ENCODE data around the gene KY. TPM values are rescaled to one million over a fixed set of nuclear protein-coding genes. Genes with fewer than 3 reads are reported as not detected.

Gene KY, protein sequence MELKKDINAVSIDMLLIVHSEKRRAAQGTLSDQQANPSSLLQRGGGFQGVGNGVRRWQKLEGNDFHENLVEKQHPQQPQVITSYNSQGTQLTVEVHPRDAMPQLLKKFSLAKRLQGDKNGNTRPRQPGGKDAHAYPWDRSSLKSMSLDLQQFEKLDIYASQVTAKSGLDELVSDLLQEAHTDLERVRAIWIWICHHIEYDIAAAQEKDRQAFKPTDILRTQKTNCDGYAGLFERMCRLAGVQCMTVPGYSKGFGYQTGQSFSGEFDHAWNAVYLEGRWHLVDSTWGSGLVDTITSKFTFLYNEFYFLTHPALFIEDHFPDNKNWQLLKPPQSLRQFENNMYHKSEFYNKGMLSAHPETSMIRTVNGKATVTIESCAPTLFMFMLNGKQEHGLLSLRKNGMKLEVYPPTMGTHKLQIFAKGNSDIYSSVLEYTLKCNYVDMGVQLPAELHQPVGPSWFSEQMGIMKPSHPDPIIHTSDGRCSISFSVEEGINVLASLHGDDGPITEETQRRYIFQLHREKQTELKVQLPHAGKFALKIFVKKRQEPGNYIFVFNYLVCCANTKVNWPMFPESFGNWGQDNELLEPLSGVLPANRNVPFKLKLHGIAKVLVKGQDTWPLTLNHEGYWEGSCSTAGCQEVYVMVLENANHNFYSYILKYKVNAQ
- 0.04 and 0.07 TPM in 2 replicates for polyA plus RNA-seq (2011; rRNA removed)
- 0.03 TPM in 2 replicates for polyA plus RNA-seq (2012; cell fraction: cytosol; rRNA removed)
- 0.11 and 0.12 TPM in 2 replicates for polyA plus RNA-seq (2012; cell fraction: nucleus; rRNA removed)
- 0.05 TPM in 1 of 3 replicates, not detected in the others for polyA plus RNA-seq (2017; fragmentation: RNase III; extraction: RNeasy Plus Mini Kit Qiagen cat#74134 plus additional on column Dnase treatment)
- polyA minus RNA-seq (2011; rRNA and poly(A)+ RNA removed), result 0.25 TPM in 1 of 2 replicates, not detected in the other

DNA sequence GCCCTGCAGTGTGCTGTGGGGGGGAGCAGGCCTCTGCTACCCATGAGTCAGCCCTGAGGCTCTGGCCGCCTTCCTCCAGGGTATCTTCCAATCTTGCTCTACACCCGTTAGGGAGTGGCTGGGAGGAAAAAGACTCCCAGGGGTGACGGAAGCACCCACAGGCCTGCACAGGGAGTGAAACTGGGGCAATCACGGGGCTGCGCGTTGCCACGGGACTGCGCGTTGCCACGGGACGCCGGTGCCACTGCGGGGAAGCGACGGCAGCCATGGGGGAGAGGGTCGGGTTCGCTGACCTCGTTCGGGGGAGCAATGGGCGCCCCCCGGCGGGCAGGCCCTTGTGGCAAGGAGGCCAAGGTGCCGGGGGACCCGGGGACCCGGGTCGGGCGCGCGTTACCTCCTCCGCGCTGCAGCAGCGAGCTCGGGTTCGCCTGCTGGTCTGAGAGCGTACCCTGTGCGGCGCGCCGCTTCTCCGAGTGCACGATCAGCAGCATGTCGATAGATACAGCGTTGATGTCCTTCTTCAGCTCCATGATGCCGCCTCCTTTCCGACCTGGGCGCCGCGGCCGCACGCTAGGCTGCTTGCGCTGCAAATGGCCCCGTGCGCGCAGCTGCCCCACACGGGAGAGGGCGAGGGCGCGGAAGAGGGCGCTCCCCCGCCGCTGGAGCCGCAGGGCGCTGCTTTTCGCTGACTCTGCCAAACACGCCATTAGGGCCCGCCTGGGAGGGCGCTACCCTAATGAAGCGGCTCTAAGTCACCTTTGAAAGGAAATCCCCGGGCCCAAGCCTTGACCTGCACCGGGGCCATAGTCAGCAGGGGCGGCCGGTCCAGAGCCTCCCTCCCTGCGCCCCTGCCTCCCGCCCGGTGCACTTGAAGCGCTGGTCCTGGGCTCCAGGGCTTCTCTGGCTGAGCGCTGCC is at the start of gene KY:
Gene KY (minus strand): TSS at position 592 of the 916 bp plus-strand sequence. CDS start 62 bp downstream, at position 530.
- TF ChIP-seq RAD21 (conservative IDR thresholded peaks at IDR 0.05 in 1 of 2, IDR thresholded peaks at IDR 0.05 in 1 of 2) (0 out of 5 replicates have a peak, but pooled peaks of 1 of the 2 experiments have one; percentile 13), MAFK (IDR thresholded peaks at IDR 0.05; ENCODE audit: partially characterized antibody) (peak; percentile 87), RNF2 (IDR thresholded peaks at IDR 0.05; ENCODE audit: borderline replicate concordance, low read depth) (no peak)
- TF ChIP-seq, protein P1, sequence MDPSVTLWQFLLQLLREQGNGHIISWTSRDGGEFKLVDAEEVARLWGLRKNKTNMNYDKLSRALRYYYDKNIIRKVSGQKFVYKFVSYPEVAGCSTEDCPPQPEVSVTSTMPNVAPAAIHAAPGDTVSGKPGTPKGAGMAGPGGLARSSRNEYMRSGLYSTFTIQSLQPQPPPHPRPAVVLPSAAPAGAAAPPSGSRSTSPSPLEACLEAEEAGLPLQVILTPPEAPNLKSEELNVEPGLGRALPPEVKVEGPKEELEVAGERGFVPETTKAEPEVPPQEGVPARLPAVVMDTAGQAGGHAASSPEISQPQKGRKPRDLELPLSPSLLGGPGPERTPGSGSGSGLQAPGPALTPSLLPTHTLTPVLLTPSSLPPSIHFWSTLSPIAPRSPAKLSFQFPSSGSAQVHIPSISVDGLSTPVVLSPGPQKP (IDR thresholded peaks at IDR 0.05; ENCODE audit: low read depth, low read length), result no peak
- TF ChIP-seq, protein P2, sequence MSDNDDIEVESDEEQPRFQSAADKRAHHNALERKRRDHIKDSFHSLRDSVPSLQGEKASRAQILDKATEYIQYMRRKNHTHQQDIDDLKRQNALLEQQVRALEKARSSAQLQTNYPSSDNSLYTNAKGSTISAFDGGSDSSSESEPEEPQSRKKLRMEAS (IDR thresholded peaks at IDR 0.05), result no peak
- 54% methylated on average over 4 of the region's 77 CpGs for WGBS (ENCODE audit: missing lambda C conversion rate)
- no peaks in the 10 kb centered on the region for H3K4me1 ChIP-seq
- DNase-seq (ENCODE audit: low read depth in 1 of 2, low spot score in 1 of 2), result peak; percentile 9 to 19
- H3K27ac ChIP-seq, result peak within 1 kb of the TSS in 1 of 2 experiments; percentile 24; a peak in 1 of 6 replicates
- peak within 1 kb of the TSS; percentile 33 for H3K4me3 ChIP-seq
- H3K9me3 ChIP-seq, result no peaks in the 10 kb centered on the region
- H3K4me2 ChIP-seq, result peak within 1 kb of the TSS; percentile 85
- FAIRE-seq, result no peak
- peak; percentile 76 to 90 for ATAC-seq
- POLR2A ChIA-PET, result no interaction called here
- CTCF ChIA-PET, result no interaction called here

DNA sequence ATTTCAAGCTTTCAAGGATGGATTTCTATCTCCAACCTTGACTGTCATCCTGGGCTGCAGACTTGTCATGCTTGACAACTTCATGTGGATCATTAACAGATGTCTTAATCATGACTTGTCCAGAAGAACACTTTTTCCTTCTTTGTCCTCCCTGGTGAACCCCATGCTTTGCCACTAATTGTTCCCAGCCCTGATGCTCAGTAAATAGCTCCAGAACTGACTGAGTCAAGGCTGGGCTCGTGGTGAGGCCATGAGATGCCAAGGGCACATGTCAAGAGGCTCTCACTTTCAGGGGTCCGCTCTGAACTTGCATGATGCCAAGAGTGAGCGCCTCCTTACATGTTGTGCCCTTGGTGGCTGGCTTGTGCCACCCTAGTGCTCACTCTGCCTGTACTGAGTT is 48.9 kb upstream of the KY start:
- H3K27ac ChIP-seq, result no peak overlapping the region
- no peak overlapping the region for H3K4me3 ChIP-seq
- FAIRE-seq (no peak), ATAC-seq (no peak), DNase-seq (ENCODE audit: low read depth in 1 of 2, low spot score in 1 of 2) (no peak)
- 21% methylated on average over 3 of the region's 3 CpGs for WGBS (ENCODE audit: missing lambda C conversion rate)
- H3K4me2 ChIP-seq, result no peak overlapping the region
- CTCF ChIA-PET, result no interaction called here
- TF ChIP-seq MAFK (IDR thresholded peaks at IDR 0.05; ENCODE audit: partially characterized antibody), result no peak
- TF ChIP-seq HDAC2 (IDR thresholded peaks at IDR 0.05), result no peak
- TF ChIP-seq ZFP36 (IDR thresholded peaks at IDR 0.05; ENCODE audit: borderline replicate concordance, partially characterized antibody), result no peak
- no peak for TF ChIP-seq RFX5 (IDR thresholded peaks at IDR 0.05)
- no peak for TF ChIP-seq GATA3 (IDR thresholded peaks at IDR 0.05; ENCODE audit: borderline replicate concordance)
- TF ChIP-seq HEYL (CRISPR knock-in tag; IDR thresholded peaks at IDR 0.05), result no peak
- TF ChIP-seq JUNB (IDR thresholded peaks at IDR 0.05), result no peak
- TF ChIP-seq, protein P3, sequence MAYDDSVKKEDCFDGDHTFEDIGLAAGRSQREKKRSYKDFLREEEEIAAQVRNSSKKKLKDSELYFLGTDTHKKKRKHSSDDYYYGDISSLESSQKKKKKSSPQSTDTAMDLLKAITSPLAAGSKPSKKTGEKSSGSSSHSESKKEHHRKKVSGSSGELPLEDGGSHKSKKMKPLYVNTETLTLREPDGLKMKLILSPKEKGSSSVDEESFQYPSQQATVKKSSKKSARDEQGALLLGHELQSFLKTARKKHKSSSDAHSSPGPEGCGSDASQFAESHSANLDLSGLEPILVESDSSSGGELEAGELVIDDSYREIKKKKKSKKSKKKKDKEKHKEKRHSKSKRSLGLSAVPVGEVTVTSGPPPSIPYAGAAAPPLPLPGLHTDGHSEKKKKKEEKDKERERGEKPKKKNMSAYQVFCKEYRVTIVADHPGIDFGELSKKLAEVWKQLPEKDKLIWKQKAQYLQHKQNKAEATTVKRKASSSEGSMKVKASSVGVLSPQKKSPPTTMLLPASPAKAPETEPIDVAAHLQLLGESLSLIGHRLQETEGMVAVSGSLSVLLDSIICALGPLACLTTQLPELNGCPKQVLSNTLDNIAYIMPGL (CRISPR knock-in tag; IDR thresholded peaks at IDR 0.05; ENCODE audit: borderline replicate concordance), result no peak
- TF ChIP-seq RNF2 (IDR thresholded peaks at IDR 0.05; ENCODE audit: borderline replicate concordance, low read depth), result no peak
- TF ChIP-seq KDM1A (IDR thresholded peaks at IDR 0.05; ENCODE audit: low read depth), result no peak
- TF ChIP-seq HOXA7 (CRISPR knock-in tag; IDR thresholded peaks at IDR 0.05), result no peak
- TF ChIP-seq, protein P1 (IDR thresholded peaks at IDR 0.05; ENCODE audit: low read depth, low read length), result no peak
- no peak for TF ChIP-seq NPAS2 (CRISPR knock-in tag; IDR thresholded peaks at IDR 0.05; ENCODE audit: borderline replicate concordance)
- TF ChIP-seq, protein P4, sequence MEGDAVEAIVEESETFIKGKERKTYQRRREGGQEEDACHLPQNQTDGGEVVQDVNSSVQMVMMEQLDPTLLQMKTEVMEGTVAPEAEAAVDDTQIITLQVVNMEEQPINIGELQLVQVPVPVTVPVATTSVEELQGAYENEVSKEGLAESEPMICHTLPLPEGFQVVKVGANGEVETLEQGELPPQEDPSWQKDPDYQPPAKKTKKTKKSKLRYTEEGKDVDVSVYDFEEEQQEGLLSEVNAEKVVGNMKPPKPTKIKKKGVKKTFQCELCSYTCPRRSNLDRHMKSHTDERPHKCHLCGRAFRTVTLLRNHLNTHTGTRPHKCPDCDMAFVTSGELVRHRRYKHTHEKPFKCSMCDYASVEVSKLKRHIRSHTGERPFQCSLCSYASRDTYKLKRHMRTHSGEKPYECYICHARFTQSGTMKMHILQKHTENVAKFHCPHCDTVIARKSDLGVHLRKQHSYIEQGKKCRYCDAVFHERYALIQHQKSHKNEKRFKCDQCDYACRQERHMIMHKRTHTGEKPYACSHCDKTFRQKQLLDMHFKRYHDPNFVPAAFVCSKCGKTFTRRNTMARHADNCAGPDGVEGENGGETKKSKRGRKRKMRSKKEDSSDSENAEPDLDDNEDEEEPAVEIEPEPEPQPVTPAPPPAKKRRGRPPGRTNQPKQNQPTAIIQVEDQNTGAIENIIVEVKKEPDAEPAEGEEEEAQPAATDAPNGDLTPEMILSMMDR (IDR thresholded peaks at IDR 0.05), result no peak
- TF ChIP-seq HOXB5 (CRISPR knock-in tag; IDR thresholded peaks at IDR 0.05), result no peak
- no peaks in the 10 kb centered on the region for H3K9me3 ChIP-seq
- H3K4me1 ChIP-seq, result no peaks in the 10 kb centered on the region
- POLR2A ChIA-PET, result no interaction called here
